RWPE1 (cell line): ENCODE measurements around the gene BTBD8.

ENCODE experiments used
- CTCF ChIA-PET: fragments of 350-600 bp; sonication (Branson Sonifier 250); formaldehyde crosslinking; extraction: SDS; loops from one replicate; lab custom pipeline; 2021; lab: Yijun Ruan, JAX
- POLR2A ChIA-PET: fragments of 400-600 bp; formaldehyde crosslinking; extraction: SDS; loops from one replicate; lab custom pipeline; 2020; ENCODE audit warnings: antibody characterized with exemption; ENCODE audit not compliant: low non-redundant PET; lab: Yijun Ruan, JAX
- DNase-seq: peaks from one replicate; pipeline ENCODE4 v3.0.0; 2012; ENCODE audit warnings: low spot score
- H3K27ac ChIP-seq: fragments of 450-650 bp; 2 replicates; pipeline ENCODE4 v1.5.1; 2017
- TF ChIP-seq, protein P1 (sequence below): fragments of 450-650 bp; conservative IDR thresholded peaks from 2 replicates; pipeline ENCODE4 v1.5.1; 2017; ENCODE audit warnings: low read depth, mild to moderate bottlenecking

The BTBD8 gene

GRCh38 chr1:92126088-92126487 is 45.9 kb downstream of the BTBD8 start:
- ChIA-PET CTCF (no interaction called here), POLR2A (no interaction called here)

GRCh38 chr1:92134331-92134730 is 54.2 kb downstream of the BTBD8 start:
- ChIA-PET POLR2A (no interaction called here), CTCF (no interaction called here)
- TF ChIP-seq, protein P1, sequence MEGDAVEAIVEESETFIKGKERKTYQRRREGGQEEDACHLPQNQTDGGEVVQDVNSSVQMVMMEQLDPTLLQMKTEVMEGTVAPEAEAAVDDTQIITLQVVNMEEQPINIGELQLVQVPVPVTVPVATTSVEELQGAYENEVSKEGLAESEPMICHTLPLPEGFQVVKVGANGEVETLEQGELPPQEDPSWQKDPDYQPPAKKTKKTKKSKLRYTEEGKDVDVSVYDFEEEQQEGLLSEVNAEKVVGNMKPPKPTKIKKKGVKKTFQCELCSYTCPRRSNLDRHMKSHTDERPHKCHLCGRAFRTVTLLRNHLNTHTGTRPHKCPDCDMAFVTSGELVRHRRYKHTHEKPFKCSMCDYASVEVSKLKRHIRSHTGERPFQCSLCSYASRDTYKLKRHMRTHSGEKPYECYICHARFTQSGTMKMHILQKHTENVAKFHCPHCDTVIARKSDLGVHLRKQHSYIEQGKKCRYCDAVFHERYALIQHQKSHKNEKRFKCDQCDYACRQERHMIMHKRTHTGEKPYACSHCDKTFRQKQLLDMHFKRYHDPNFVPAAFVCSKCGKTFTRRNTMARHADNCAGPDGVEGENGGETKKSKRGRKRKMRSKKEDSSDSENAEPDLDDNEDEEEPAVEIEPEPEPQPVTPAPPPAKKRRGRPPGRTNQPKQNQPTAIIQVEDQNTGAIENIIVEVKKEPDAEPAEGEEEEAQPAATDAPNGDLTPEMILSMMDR = no peak
- H3K27ac ChIP-seq = no peak overlapping the region
- DNase-seq = no peak

More at GRCh38 chr1:92126088-92126487, 45.9 kb downstream of the BTBD8 start:
- DNase-seq = no peak
- no peak overlapping the region for H3K27ac ChIP-seq
- TF ChIP-seq, protein P1 = no peak

DNA sequence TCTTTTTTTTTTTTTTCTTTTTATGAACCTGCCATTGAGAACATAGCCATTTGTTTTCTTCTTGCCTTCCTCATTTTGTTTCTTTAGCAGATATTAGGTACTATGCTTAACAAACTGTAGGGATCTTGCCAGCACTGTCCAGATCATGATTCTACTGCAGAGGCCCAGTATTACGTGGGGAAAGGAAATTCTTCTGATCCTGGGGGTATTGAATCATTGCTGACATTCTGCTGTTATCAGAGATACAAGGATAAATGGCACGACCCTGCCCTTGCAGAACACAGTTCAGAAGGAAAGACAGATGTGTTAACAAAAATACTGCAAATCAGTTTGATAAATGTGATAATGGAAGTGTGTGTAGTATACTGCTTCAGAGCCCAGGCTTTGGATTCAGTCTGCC is 56.2 kb downstream of the BTBD8 start:
- no peak for DNase-seq
- no peak overlapping the region for H3K27ac ChIP-seq
- POLR2A ChIA-PET = no interaction called here
- CTCF ChIA-PET = no interaction called here
- TF ChIP-seq, protein P1 = no peak

GRCh38 chr1:92154934-92155333 is 74.8 kb downstream of the BTBD8 start:
- CTCF ChIA-PET = interaction anchor here (0.6 kb wide), 2 partner anchors 155 to 445 kb away, joined by 3 to 4 read pairs; no protein-coding TSS in a partner anchor
- POLR2A ChIA-PET = no interaction called here
- DNase-seq = no peak
- TF ChIP-seq, protein P1 = no peak
- H3K27ac ChIP-seq = no peak overlapping the region

- CTCF ChIA-PET = interaction anchor here (0.7 kb wide), 1 partner anchor 83 kb away, joined by 3 read pairs; no protein-coding TSS in a partner anchor
- H3K27ac ChIP-seq = no peak overlapping the region
- POLR2A ChIA-PET = no interaction called here
- DNase-seq = no peak
- TF ChIP-seq, protein P1 = no peak
Measured at GRCh38 chr1:92159593-92159992, 79.4 kb downstream of the BTBD8 start.

DNA sequence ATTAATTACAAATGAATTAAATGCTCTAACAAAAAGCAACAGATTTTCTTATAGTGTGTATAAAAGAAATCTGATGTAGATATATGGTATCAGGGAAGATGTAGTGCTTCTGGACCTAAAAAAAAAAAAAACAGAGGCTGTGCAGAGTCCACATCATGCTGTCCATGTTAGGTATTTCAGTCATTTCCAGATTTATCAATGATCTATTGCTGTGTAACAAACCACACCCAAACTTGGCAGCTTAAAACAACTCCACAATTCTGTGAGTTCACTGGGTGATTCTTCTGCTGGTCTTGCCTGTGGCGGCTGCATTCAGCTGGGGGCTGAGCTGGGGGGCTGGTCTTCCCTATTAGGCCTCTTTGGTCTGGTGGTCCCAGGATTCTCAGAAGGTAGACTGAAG is 85.2 kb downstream of the BTBD8 start:
- POLR2A ChIA-PET = no interaction called here
- no peak for DNase-seq
- no peak overlapping the region for H3K27ac ChIP-seq
- CTCF ChIA-PET = no interaction called here
- TF ChIP-seq, protein P1 = no peak
